ENCODE results near the gene CCDC88A.

DNA sequence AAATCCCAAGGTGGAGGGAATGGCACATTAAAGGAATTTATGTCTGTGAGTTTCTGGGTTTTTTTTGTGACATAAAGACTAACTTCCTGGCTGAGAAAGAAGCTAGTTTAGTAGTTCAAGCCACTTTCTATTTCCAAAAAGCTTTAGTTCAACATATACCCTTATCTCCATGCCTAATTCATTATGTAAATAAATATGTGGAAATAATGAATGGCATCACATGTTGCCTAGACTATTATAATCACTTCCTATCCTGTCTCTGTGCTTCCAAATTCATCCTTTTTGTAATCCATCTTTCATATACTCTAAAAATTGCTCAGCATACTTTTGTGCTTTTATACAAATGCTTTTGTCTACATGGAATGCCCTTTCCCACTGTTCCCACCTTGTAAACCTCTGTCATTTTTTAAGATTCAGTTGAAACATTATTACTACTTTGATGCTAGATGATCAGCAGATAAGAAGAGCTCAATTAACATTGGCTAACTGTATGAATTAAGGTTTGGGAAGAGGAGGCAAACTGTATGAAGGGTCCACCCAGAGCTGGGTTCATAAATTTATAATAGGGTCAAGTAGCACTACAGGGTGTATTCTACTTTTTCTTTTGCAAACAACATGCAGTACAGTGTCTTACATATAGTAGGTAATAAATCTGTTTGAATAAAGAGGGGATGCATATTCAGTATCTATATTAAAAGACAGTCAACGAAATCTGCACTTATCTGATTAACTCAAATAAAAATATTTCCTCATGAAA is 88.9 kb downstream of the CCDC88A start:
- TF ChIP-seq POLR2A (IDR thresholded peaks at IDR 0.05) (no peak), CTCF (IDR thresholded peaks at IDR 0.05) (no peak)

Data from breast epithelium (tissue), 3 donors.